Gastroesophageal sphincter (tissue), 4 donors: Measurements from ENCODE around the gene CTBP1. TPM values are rescaled to one million over a fixed set of nuclear protein-coding genes. Genes with fewer than 3 reads are reported as not detected.
A peak's percentile ranks its signal among the peaks of the same experiment; 100 is the strongest.

Experiments
- ATAC-seq: fragments of 150-250 bp; one replicate; pipeline ENCODE4 v1.9.1; 2016; ENCODE audit warnings: mild to moderate bottlenecking, moderate library complexity
- H3K27ac ChIP-seq, 4 donors: fragments of 200-600 bp; sonication (generic) in 3 of 4; 1 replicate in 3 of 4; 2 replicates in 1 of 4; pipeline ENCODE4 v1.5.1; 2016 to 2019
- H3K27me3 ChIP-seq: fragments of 200-600 bp; sonication (generic); one replicate; pipeline ENCODE4 v1.5.1; 2019
- H3K36me3 ChIP-seq, 2 donors: fragments of 200-600 bp; sonication (generic); one replicate each; pipeline ENCODE4 v1.5.1; 2019; ENCODE audit warnings: control low read depth in 1 of 2
- H3K4me1 ChIP-seq, 3 donors: fragments of 200-600 bp; sonication (generic); 1 replicate in 2 of 3; 2 replicates in 1 of 3; pipeline ENCODE4 v1.5.1; 2016 to 2019; ENCODE audit warnings: control low read depth in 2 of 3
- H3K4me3 ChIP-seq, 2 donors: fragments of 200-600 bp; sonication (generic); one replicate each; pipeline ENCODE4 v1.5.1; 2019; ENCODE audit warnings: mild to moderate bottlenecking in 1 of 2, moderate library complexity in 1 of 2
- H3K9me3 ChIP-seq, 3 donors: fragments of 200-600 bp; sonication (generic); one replicate each; pipeline ENCODE4 v1.5.1; 2017 to 2019; ENCODE audit warnings: control low read depth in 2 of 3
- EP300 ChIP-seq: sonication (generic); formaldehyde crosslinking; IDR thresholded peaks from one replicate; pipeline ENCODE4 v1.6.1; 2017; ENCODE audit warnings: antibody characterized with exemption, mild to moderate bottlenecking
- POLR2A ChIP-seq, 2 donors: fragments of 450-650 bp; IDR thresholded peaks; one replicate each; pipeline ENCODE4 v1.6.1; 2017; ENCODE audit warnings: antibody characterized with exemption in 2 of 2, mild to moderate bottlenecking in 2 of 2, moderate library complexity in 1 of 2
- POLR2AphosphoS5 ChIP-seq: sonication (generic); formaldehyde crosslinking; IDR thresholded peaks from one replicate; pipeline ENCODE4 v1.6.1; 2017; ENCODE audit warnings: antibody characterized with exemption
- WGBS, 2 donors: methylation state at CpG; one replicate each; pipeline ENCODE4 v1.1.5; 2018; ENCODE audit warnings: low coverage in 1 of 2; 5-methylcytosine and 5-hydroxymethylcytosine counted together
- total RNA-seq, 4 donors: library from RNA; depleted of rRNA; stranded (reverse); fragments of >200 nt; gene quantifications; one replicate each; pipeline ENCODE4 v1.1.0, GENCODE V29; 2016
- TF ChIP-seq, protein P1 (sequence below), 4 experiments: fragments of 200-600 bp in 2 of 4; fragments of 450-650 bp in 2 of 4; sonication (generic) in 1 of 4; IDR thresholded peaks; one replicate each; pipeline ENCODE4 v1.5.1; 2017 to 2019; ENCODE audit warnings: antibody characterized with exemption in 4 of 4, mild to moderate bottlenecking in 2 of 4, moderate library complexity in 2 of 4

Gene CTBP1
- total RNA-seq, 4 donors from 2014 or later, result 126 to 271 (median 164) TPM

DNA sequence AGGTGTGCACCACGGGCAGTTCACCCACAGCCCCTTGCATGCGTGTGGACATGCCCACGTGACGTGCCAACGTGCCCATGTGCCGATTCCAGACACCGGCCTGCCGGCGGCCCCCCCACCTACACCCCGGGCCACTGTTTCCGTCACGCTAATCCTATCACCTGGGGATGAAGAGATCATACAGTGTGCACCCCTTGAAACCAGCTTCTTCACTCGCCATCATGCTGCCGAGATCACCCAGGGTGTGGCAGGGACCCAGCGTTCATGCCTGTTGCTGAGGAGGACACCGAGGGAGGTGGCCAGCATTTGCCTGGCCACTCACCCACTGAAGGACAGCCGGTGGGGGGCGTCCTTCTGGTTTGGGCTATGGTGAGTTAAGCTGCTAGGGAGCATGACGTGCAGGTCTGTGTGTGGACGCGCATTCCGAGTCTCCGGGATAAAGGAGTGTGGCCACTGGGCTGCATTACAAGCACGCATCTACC lies 14.1 kb downstream of the CTBP1 start:
- H3K36me3 ChIP-seq, result peaks cover 0 to 100% of the 10 kb centered on the region in 2 donors
- TF ChIP-seq POLR2AphosphoS5, result no peak
- TF ChIP-seq EP300, result no peak
- TF ChIP-seq, protein P1, sequence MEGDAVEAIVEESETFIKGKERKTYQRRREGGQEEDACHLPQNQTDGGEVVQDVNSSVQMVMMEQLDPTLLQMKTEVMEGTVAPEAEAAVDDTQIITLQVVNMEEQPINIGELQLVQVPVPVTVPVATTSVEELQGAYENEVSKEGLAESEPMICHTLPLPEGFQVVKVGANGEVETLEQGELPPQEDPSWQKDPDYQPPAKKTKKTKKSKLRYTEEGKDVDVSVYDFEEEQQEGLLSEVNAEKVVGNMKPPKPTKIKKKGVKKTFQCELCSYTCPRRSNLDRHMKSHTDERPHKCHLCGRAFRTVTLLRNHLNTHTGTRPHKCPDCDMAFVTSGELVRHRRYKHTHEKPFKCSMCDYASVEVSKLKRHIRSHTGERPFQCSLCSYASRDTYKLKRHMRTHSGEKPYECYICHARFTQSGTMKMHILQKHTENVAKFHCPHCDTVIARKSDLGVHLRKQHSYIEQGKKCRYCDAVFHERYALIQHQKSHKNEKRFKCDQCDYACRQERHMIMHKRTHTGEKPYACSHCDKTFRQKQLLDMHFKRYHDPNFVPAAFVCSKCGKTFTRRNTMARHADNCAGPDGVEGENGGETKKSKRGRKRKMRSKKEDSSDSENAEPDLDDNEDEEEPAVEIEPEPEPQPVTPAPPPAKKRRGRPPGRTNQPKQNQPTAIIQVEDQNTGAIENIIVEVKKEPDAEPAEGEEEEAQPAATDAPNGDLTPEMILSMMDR (IDR thresholded peaks at IDR 0.05), result no peak
- no peak for TF ChIP-seq POLR2A (IDR thresholded peaks at IDR 0.05)
- no peak for ATAC-seq
- 77 to 100% methylated on average over 4 to 5 of the region's 24 CpGs for WGBS, 2 donors
- H3K27ac ChIP-seq, result peak overlapping the region in 2 of 4 donors; percentile 24 to 52
- peaks cover 0 to 53% (median 19%) of the 10 kb centered on the region in 3 donors for H3K4me1 ChIP-seq
- H3K4me3 ChIP-seq, result no peak overlapping the region
- no peaks in the 10 kb centered on the region for H3K27me3 ChIP-seq
- H3K9me3 ChIP-seq, result no peaks in the 10 kb centered on the region

DNA sequence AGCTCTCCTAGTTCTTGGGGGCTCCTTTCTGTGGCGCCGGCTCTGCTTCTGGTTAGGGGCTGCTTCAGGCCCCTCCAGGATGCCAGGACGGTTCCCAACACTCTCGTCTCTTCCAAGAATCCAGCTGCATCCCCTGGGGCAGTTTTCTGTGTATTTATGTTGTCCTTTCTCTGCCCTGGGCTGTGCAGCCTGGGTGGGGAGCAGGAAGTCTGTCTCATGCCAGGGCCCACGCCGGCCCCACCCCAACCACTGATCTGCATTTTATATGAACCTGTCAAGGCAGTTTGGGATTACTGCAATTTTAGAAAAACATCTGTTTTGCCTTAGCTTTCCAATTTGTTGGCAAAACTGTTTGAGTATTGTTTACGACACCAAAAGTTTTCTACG lies 14.6 kb downstream of the CTBP1 start:
- no peak overlapping the region for H3K4me3 ChIP-seq
- H3K27me3 ChIP-seq, result no peaks in the 10 kb centered on the region
- H3K36me3 ChIP-seq, result peaks cover 0 to 100% of the 10 kb centered on the region in 2 donors
- H3K4me1 ChIP-seq, result peaks cover 0 to 48% (median 19%) of the 10 kb centered on the region in 3 donors
- WGBS, 2 donors, result 57 to 61% methylated on average over 2 to 6 of the region's 8 CpGs
- peak overlapping the region in 2 of 4 donors; percentile 54 to 59 for H3K27ac ChIP-seq
- TF ChIP-seq POLR2AphosphoS5, result no peak
- no peak for TF ChIP-seq EP300
- TF ChIP-seq, protein P1 (IDR thresholded peaks at IDR 0.05), result no peak
- TF ChIP-seq POLR2A (IDR thresholded peaks at IDR 0.05), result no peak
- ATAC-seq, result peak; percentile 42
- no peaks in the 10 kb centered on the region for H3K9me3 ChIP-seq

DNA sequence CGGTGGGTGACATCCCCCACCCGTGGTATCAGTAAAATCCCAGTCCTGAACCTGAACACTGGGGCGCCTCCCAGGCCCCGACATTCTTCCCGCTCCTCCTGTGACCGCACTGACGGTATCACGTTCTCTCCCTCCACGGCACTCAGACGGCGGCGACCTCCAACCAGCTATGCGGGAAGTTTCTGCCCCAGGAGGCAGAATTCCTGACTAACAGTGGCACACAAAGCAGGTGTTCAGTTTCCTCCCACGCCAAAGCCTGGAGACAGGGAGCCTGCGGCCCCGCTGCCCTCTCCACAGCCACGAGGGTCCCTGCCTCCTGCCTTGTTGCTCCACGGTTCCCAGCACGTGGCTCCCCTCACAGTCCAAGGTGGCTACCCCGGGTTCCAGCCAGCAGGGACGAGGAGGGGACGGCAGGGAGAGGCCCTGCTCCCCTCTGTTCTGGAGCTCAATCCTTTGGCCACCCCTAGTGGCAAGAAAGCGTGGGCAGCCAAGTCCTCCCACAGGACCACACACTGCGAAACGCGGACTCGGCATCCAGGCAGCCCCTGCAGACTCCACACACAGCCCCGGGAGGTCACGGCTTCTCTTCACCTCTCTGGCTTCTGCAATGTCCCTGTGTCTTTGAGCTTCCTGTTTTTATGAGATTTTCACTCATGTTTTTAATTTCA lies 15.2 kb downstream of the CTBP1 start:
- ATAC-seq, result peak; percentile 59
- peaks cover 0 to 100% of the 10 kb centered on the region in 2 donors for H3K36me3 ChIP-seq
- H3K4me1 ChIP-seq, result peaks cover 0 to 42% (median 19%) of the 10 kb centered on the region in 3 donors
- H3K9me3 ChIP-seq, result no peaks in the 10 kb centered on the region
- peak overlapping the region in 3 of 4 donors; percentile 53 to 59 (median 54) for H3K27ac ChIP-seq
- no peak overlapping the region for H3K4me3 ChIP-seq
- TF ChIP-seq EP300, result no peak
- no peak for TF ChIP-seq POLR2A (IDR thresholded peaks at IDR 0.05)
- TF ChIP-seq, protein P1 (IDR thresholded peaks at IDR 0.05), result peak in 3 of 4 experiments; percentile 25 to 51 (median 39)
- TF ChIP-seq POLR2AphosphoS5, result no peak
- 56% methylated on average over 7 of the region's 29 CpGs; no CpG with 5 or more reads in 1 of the 2 donors for WGBS, 2 donors
- H3K27me3 ChIP-seq, result no peaks in the 10 kb centered on the region

DNA sequence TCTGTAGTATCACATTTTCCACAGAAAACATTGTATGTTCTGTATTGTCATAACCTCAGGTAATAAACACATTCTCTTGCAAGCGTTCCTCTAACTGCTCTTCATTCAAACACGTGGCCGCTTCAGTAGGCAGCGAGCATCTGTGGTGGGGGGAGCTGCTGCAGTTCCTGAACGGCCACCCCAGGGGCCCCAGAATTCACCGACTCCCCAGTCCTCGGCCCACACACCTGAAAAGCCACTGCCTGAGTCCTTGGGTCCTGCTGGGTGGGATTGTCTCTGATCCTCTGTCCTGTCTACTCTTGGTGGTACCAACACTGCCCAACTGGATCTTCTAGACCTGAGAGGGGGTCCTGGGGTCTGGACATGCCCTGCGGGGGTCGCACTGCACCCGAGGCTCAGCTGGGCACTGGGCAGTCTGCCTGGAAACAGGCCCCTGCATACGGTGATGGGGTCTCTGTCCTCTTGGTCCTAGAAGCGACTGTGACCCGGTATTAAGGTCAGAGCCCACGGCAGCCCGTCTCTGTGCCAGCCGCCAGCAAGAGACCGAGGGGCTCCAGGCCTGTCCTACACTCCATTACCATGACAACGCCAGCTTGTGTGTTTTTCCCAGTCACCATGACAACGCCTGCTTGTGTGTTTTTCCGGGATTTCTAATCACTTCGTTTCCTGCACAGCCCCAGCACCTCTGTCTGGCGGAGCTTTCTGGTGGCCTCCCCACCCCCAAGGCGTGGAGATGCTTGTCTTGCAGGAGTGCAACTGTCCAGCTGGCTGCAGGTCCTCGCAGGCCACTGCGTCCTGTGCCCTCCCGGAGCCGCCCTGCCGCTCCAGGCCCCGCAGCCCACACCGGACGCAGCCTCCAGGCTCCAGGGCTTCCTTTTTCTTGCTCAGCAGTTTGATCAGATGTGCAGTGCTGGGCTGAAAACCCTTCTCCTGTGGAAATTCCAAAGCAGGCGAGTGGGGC lies 16.0 kb downstream of the CTBP1 start:
- 56 to 62% methylated on average over 11 to 12 of the region's 32 CpGs for WGBS, 2 donors
- Histone ChIP-seq H3K27me3 (no peaks in the 10 kb centered on the region), H3K27ac (peak overlapping the region in 3 of 4 donors; percentile 53 to 59 (median 54)), H3K4me3 (no peak overlapping the region), H3K4me1 (peaks cover 0 to 40% (median 19%) of the 10 kb centered on the region in 3 donors), H3K36me3 (peaks cover 0 to 100% of the 10 kb centered on the region in 2 donors), H3K9me3 (no peaks in the 10 kb centered on the region)
- no peak for TF ChIP-seq POLR2A (IDR thresholded peaks at IDR 0.05)
- TF ChIP-seq EP300, result no peak
- TF ChIP-seq, protein P1 (IDR thresholded peaks at IDR 0.05), result no peak
- TF ChIP-seq POLR2AphosphoS5, result no peak
- peak; percentile 52 for ATAC-seq
